ENCODE data around the gene FBXL20. TPM values are rescaled to one million over a fixed set of nuclear protein-coding genes. Genes with fewer than 3 reads are reported as not detected.

FBXL20 gene
- total RNA-seq, 4 donors from 2014 or later = 20.5 to 34.7 (median 26.6) TPM

GRCh38 chr17:39404542-39405378 lies 3.3 kb upstream of the FBXL20 start:
- Histone ChIP-seq H3K27ac (no peak overlapping the region), H3K9me3 (no peaks in the 10 kb centered on the region), H3K27me3 (no peaks in the 10 kb centered on the region), H3K4me3 (no peak overlapping the region), H3K36me3 (peaks cover 0 to 24% (median 1%) of the 10 kb centered on the region in 3 donors), H3K4me1 (peaks cover 0 to 7% (median 4%) of the 10 kb centered on the region in 4 donors)
- DNase-seq = no peak
- no peak for TF ChIP-seq POLR2A (IDR thresholded peaks at IDR 0.05)
- TF ChIP-seq, protein P1, sequence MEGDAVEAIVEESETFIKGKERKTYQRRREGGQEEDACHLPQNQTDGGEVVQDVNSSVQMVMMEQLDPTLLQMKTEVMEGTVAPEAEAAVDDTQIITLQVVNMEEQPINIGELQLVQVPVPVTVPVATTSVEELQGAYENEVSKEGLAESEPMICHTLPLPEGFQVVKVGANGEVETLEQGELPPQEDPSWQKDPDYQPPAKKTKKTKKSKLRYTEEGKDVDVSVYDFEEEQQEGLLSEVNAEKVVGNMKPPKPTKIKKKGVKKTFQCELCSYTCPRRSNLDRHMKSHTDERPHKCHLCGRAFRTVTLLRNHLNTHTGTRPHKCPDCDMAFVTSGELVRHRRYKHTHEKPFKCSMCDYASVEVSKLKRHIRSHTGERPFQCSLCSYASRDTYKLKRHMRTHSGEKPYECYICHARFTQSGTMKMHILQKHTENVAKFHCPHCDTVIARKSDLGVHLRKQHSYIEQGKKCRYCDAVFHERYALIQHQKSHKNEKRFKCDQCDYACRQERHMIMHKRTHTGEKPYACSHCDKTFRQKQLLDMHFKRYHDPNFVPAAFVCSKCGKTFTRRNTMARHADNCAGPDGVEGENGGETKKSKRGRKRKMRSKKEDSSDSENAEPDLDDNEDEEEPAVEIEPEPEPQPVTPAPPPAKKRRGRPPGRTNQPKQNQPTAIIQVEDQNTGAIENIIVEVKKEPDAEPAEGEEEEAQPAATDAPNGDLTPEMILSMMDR (IDR thresholded peaks at IDR 0.05) = no peak

DNA sequence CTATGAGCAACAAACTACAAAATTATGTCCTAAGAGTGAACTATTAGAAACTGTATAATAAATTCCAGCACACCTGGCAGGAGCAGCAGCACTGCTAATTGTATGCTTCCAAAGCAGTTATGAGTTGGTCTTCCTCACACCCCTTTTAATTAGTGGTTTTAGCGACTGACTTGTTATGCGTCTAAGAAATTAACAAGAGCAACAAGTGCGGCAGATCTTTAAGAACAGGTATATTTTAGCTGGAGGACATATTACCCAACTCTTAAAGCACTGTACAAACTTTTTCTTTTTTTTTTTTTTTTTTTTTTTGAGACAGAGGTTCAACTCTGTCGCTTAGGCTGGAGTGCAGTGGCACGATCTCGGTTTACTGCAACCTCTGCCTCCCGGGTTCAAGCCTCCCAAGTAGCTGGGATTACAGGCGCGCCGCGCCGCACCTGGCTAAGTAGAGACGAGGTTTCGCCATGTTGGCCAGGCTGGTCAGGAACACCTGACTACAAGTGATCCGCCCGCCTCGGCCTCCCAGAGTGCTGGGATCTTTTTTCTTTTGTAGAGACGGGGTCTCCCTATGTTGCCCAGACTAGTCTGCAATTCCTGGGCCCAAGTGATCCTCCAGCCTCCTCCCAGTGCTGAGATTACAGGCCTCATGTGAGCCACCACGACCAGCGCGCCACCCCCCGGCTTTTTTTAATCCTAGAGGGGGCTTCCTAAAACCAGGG lies 1.6 kb upstream of the FBXL20 start:
- H3K27ac ChIP-seq = no peak overlapping the region
- H3K4me3 ChIP-seq = no peak overlapping the region
- TF ChIP-seq, protein P1 (IDR thresholded peaks at IDR 0.05) = no peak
- TF ChIP-seq POLR2A (IDR thresholded peaks at IDR 0.05) = no peak
- no peaks in the 10 kb centered on the region for H3K9me3 ChIP-seq
- peaks cover 0 to 7% (median 0%) of the 10 kb centered on the region in 3 donors for H3K36me3 ChIP-seq
- DNase-seq = no peak
- H3K4me1 ChIP-seq = peaks cover 0 to 23% (median 5%) of the 10 kb centered on the region in 4 donors
- H3K27me3 ChIP-seq = no peaks in the 10 kb centered on the region

GRCh38 chr17:39402244-39402889 lies 941 bp upstream of the FBXL20 start:
- H3K36me3 ChIP-seq = peaks cover 0 to under 1% (median 0%) of the 10 kb centered on the region in 3 donors
- TF ChIP-seq, protein P1 (IDR thresholded peaks at IDR 0.05) = no peak
- no peak for TF ChIP-seq POLR2A (IDR thresholded peaks at IDR 0.05)
- no peaks in the 10 kb centered on the region for H3K9me3 ChIP-seq
- H3K4me1 ChIP-seq = peaks cover 0 to 24% (median 5%) of the 10 kb centered on the region in 4 donors
- H3K4me3 ChIP-seq = peak overlapping the region; percentile 68 to 98 (median 91)
- H3K27ac ChIP-seq = peak overlapping the region; percentile 83 to 96 (median 92)
- no peaks in the 10 kb centered on the region for H3K27me3 ChIP-seq
- DNase-seq = peak; percentile 94 to 97 (median 94)

DNA sequence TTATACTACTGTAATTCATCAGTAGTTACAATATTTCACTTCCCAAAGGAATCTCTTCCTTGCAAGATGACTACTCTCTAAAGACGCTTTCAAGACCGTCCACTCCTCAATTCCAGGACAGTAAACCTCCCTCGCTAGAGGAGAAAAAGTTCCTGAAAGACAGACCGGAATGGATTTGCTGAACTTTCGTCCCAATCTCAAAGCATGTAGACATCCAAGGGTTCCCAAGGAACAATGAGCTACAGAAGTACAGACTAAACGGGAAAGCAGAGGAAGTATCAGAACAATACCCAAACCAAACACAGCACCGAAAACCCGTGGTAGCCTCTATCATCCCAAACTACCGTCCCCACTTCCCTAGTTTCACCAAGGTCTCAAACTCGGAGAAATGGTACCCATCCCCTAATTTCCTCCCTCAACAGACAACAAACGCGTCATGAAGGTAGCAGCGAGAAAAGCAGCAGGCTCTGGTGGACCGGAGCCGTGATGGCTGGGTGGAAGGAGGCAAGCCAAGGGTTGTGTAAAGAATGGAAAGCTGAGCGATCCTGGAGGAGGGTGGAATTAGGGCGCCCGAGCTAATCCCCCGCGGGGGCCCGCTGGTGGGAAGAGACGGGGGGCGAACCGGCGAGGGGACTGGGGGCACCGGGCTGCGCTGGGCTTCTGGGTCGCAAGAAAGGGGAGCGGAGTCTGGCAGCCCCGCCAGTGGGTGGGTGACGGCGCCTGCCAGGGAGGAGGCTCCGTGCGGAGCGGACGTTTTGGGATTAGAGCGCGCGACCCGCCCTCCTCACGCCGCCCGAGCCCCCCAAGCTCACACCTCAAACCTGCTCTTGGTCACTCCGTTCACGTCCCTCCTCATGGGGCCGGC lies 647 bp downstream of the FBXL20 start:
- Histone ChIP-seq H3K36me3 (no peaks in the 10 kb centered on the region), H3K27me3 (no peaks in the 10 kb centered on the region), H3K9me3 (no peaks in the 10 kb centered on the region), H3K27ac (peak overlapping the region; percentile 83 to 96 (median 92)), H3K4me1 (peaks cover 0 to 24% (median 5%) of the 10 kb centered on the region in 4 donors), H3K4me3 (peak overlapping the region; percentile 68 to 98 (median 91))
- TF ChIP-seq POLR2A (IDR thresholded peaks at IDR 0.05) = no peak
- TF ChIP-seq, protein P1 (IDR thresholded peaks at IDR 0.05) = no peak
- peak in 1 of 3 donors; percentile 47 for DNase-seq

Measured in Peyer's patch (tissue), 4 donors.